ENCODE measurements around the gene SLC30A1. TPM values are rescaled to one million over a fixed set of nuclear protein-coding genes. Genes with fewer than 3 reads are reported as not detected.

The SLC30A1 gene
- total RNA-seq, 1 experiment from 2014 or later = 6.7 TPM

GRCh38 chr1:211601982-211602670 lies 23.2 kb upstream of the SLC30A1 start:
- Histone ChIP-seq H3K27me3 (ENCODE audit: low read length) (no peaks in the 10 kb centered on the region), H3K4me2 (ENCODE audit: low read length) (no peak overlapping the region), H3K9me2 (replicated peaks; ENCODE audit: low read length) (no peaks in the 10 kb centered on the region), H3K36me3 (ENCODE audit: low read depth, low read length) (no peaks in the 10 kb centered on the region), H3K9me3 (ENCODE audit: low read length) (no peaks in the 10 kb centered on the region), H2AFZ (ENCODE audit: low read length) (no peak overlapping the region), H3F3A (ENCODE audit: low read length, unreplicated experiment) (no peaks in the 10 kb centered on the region), H3K9ac (ENCODE audit: low read length) (no peak overlapping the region), H3K27ac (ENCODE audit: low read length) (no peak overlapping the region), H4K20me1 (ENCODE audit: low read length) (no peaks in the 10 kb centered on the region), H3K4me3 (ENCODE audit: low read length) (no peak overlapping the region), H3K79me2 (ENCODE audit: low read length) (no peaks in the 10 kb centered on the region), H3K4me1 (ENCODE audit: insufficient read depth, low read length) (peaks cover 28% of the 10 kb centered on the region)
- CTCF ChIA-PET = no interaction called here
- BruUV-seq (replicated peaks) = no TSS peak
- POLR2A ChIA-PET (ENCODE audit: unreplicated experiment) = no interaction called here
- DNase-seq = peak; percentile 38
- no peak for TF ChIP-seq EZH2phosphoT487 (IDR thresholded peaks at IDR 0.05; ENCODE audit: borderline replicate concordance, low read length)
- TF ChIP-seq, protein P1, sequence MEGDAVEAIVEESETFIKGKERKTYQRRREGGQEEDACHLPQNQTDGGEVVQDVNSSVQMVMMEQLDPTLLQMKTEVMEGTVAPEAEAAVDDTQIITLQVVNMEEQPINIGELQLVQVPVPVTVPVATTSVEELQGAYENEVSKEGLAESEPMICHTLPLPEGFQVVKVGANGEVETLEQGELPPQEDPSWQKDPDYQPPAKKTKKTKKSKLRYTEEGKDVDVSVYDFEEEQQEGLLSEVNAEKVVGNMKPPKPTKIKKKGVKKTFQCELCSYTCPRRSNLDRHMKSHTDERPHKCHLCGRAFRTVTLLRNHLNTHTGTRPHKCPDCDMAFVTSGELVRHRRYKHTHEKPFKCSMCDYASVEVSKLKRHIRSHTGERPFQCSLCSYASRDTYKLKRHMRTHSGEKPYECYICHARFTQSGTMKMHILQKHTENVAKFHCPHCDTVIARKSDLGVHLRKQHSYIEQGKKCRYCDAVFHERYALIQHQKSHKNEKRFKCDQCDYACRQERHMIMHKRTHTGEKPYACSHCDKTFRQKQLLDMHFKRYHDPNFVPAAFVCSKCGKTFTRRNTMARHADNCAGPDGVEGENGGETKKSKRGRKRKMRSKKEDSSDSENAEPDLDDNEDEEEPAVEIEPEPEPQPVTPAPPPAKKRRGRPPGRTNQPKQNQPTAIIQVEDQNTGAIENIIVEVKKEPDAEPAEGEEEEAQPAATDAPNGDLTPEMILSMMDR (conservative IDR thresholded peaks at IDR 0.05; ENCODE audit: low read depth, low read length) = no peak
- TF ChIP-seq EZH2 (IDR thresholded peaks at IDR 0.05; ENCODE audit: low read length, unreplicated experiment) = no peak
- intact Hi-C loops (cut with micrococcal nuclease) = no loop called here
- 0 out of 2 replicates have a peak, but pooled peaks have one; percentile 16 for ATAC-seq

- H3F3A ChIP-seq (ENCODE audit: low read length, unreplicated experiment) = no peaks in the 10 kb centered on the region
- no peak overlapping the region for H3K27ac ChIP-seq (ENCODE audit: low read length)
- no peak overlapping the region for H3K4me3 ChIP-seq (ENCODE audit: low read length)
- DNase-seq = no peak
- H3K36me3 ChIP-seq (ENCODE audit: low read depth, low read length) = no peaks in the 10 kb centered on the region
- intact Hi-C loops (cut with micrococcal nuclease) = no loop called here
- POLR2A ChIA-PET (ENCODE audit: unreplicated experiment) = no interaction called here
- CTCF ChIA-PET = no interaction called here
- H3K9ac ChIP-seq (ENCODE audit: low read length) = no peak overlapping the region
- TF ChIP-seq, protein P1 (conservative IDR thresholded peaks at IDR 0.05; ENCODE audit: low read depth, low read length) = no peak
- no peak for TF ChIP-seq EZH2phosphoT487 (IDR thresholded peaks at IDR 0.05; ENCODE audit: borderline replicate concordance, low read length)
- TF ChIP-seq EZH2 (IDR thresholded peaks at IDR 0.05; ENCODE audit: low read length, unreplicated experiment) = no peak
- no peak overlapping the region for H3K4me2 ChIP-seq (ENCODE audit: low read length)
- H3K9me2 ChIP-seq (replicated peaks; ENCODE audit: low read length) = no peaks in the 10 kb centered on the region
- BruUV-seq (replicated peaks) = no TSS peak
- H3K4me1 ChIP-seq (ENCODE audit: insufficient read depth, low read length) = peaks cover 28% of the 10 kb centered on the region
- no peaks in the 10 kb centered on the region for H4K20me1 ChIP-seq (ENCODE audit: low read length)
- H2AFZ ChIP-seq (ENCODE audit: low read length) = no peak overlapping the region
- H3K9me3 ChIP-seq (ENCODE audit: low read length) = no peaks in the 10 kb centered on the region
- no peak for ATAC-seq
- no peaks in the 10 kb centered on the region for H3K79me2 ChIP-seq (ENCODE audit: low read length)
- H3K27me3 ChIP-seq (ENCODE audit: low read length) = no peaks in the 10 kb centered on the region
These were observed 22.2 kb upstream of the SLC30A1 start for GRCh38 chr1:211601159-211601558.

DNA sequence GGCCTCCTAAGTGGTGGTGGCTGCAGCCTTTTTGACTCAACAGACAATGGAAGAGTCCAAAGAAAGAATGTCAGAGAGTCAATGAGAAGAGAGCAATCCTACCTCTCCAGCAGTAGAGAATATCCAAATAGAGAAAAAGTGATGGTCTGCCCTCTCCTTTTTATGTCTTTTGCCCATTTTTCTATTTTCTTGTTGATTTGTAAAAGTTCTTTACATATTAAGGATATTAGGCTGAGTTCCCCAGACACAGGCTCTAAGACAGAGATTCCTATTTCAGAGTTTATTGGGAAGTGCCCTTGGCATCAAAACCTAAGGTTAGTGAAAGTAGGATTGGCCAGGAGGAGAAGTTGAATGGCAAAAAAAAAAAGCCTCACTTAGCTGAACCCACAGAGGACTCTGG lies 20.3 kb upstream of the SLC30A1 start:
- Histone ChIP-seq H3K36me3 (ENCODE audit: low read depth, low read length) (no peaks in the 10 kb centered on the region), H3K4me2 (ENCODE audit: low read length) (no peak overlapping the region), H3K4me1 (ENCODE audit: insufficient read depth, low read length) (peaks cover 24% of the 10 kb centered on the region), H3K9ac (ENCODE audit: low read length) (no peak overlapping the region), H2AFZ (ENCODE audit: low read length) (no peak overlapping the region), H3K9me3 (ENCODE audit: low read length) (no peaks in the 10 kb centered on the region), H3K79me2 (ENCODE audit: low read length) (no peaks in the 10 kb centered on the region), H3K4me3 (ENCODE audit: low read length) (no peak overlapping the region), H3K9me2 (replicated peaks; ENCODE audit: low read length) (no peaks in the 10 kb centered on the region), H3K27ac (ENCODE audit: low read length) (no peak overlapping the region), H3K27me3 (ENCODE audit: low read length) (no peaks in the 10 kb centered on the region), H4K20me1 (ENCODE audit: low read length) (no peaks in the 10 kb centered on the region), H3F3A (ENCODE audit: low read length, unreplicated experiment) (no peaks in the 10 kb centered on the region)
- BruUV-seq (replicated peaks) = no TSS peak
- POLR2A ChIA-PET (ENCODE audit: unreplicated experiment) = no interaction called here
- TF ChIP-seq EZH2phosphoT487 (IDR thresholded peaks at IDR 0.05; ENCODE audit: borderline replicate concordance, low read length) (no peak), EZH2 (IDR thresholded peaks at IDR 0.05; ENCODE audit: low read length, unreplicated experiment) (no peak)
- TF ChIP-seq, protein P1 (conservative IDR thresholded peaks at IDR 0.05; ENCODE audit: low read depth, low read length) = no peak
- no peak for ATAC-seq
- CTCF ChIA-PET = no interaction called here
- intact Hi-C loops (cut with micrococcal nuclease) = no loop called here
- no peak for DNase-seq

Measured in PC-3 (cell line).